Tibial artery (tissue), 4 donors: Measurements from ENCODE around the gene ARHGAP45.
A peak's percentile ranks its signal among the peaks of the same experiment; 100 is the strongest.

ENCODE experiments used
- DNase-seq, 2 donors: peaks; one replicate each; pipeline ENCODE4 v3.0.0-alpha.2; 2019
- H3K27ac ChIP-seq, 2 donors: fragments of 200-600 bp; sonication (generic) in 1 of 2; 1 replicate in 1 of 2; 2 replicates in 1 of 2; pipeline ENCODE4 v1.5.1; 2018 to 2019; ENCODE audit warnings: mild to moderate bottlenecking in 1 of 2
- H3K27me3 ChIP-seq, 2 donors: fragments of 200-600 bp; sonication (generic) in 1 of 2; one replicate each; pipeline versions ENCODE4 v1.5.1 to v1.6.0; 2016 to 2019
- H3K36me3 ChIP-seq, 3 donors: fragments of 200-600 bp; sonication (generic) in 2 of 3; one replicate each; pipeline ENCODE4 v1.5.1; 2016 to 2019; ENCODE audit warnings: mild to moderate bottlenecking in 2 of 3
- H3K4me1 ChIP-seq, 4 donors: fragments of 200-600 bp; sonication (generic) in 2 of 4; 1 replicate in 3 of 4; 2 replicates in 1 of 4; pipeline ENCODE4 v1.5.1; 2016 to 2019
- H3K4me3 ChIP-seq, 2 donors: fragments of 200-600 bp; sonication (generic) in 1 of 2; 1 replicate in 1 of 2; 2 replicates in 1 of 2; pipeline ENCODE4 v1.5.1; 2018 to 2019; ENCODE audit warnings: mild to moderate bottlenecking in 2 of 2
- H3K9me3 ChIP-seq, 3 donors: fragments of 200-600 bp; sonication (generic) in 1 of 3; one replicate each; pipeline ENCODE4 v1.5.1; 2016 to 2019
- CTCF ChIP-seq, 2 experiments: fragments of 200-600 bp in 1 of 2; fragments of 450-650 bp in 1 of 2; IDR thresholded peaks; one replicate each; pipeline ENCODE4 v1.5.1; 2017 to 2019; ENCODE audit warnings: antibody characterized with exemption in 2 of 2, mild to moderate bottlenecking in 1 of 2, moderate library complexity in 1 of 2
- intact Hi-C: fragments of 100-400 bp; cut with DNase I; formaldehyde crosslinking; loops from one replicate; pipeline ENCODE4 v1.15.0; 2023; ENCODE audit warnings: low total_unique reads

Gene ARHGAP45

DNA sequence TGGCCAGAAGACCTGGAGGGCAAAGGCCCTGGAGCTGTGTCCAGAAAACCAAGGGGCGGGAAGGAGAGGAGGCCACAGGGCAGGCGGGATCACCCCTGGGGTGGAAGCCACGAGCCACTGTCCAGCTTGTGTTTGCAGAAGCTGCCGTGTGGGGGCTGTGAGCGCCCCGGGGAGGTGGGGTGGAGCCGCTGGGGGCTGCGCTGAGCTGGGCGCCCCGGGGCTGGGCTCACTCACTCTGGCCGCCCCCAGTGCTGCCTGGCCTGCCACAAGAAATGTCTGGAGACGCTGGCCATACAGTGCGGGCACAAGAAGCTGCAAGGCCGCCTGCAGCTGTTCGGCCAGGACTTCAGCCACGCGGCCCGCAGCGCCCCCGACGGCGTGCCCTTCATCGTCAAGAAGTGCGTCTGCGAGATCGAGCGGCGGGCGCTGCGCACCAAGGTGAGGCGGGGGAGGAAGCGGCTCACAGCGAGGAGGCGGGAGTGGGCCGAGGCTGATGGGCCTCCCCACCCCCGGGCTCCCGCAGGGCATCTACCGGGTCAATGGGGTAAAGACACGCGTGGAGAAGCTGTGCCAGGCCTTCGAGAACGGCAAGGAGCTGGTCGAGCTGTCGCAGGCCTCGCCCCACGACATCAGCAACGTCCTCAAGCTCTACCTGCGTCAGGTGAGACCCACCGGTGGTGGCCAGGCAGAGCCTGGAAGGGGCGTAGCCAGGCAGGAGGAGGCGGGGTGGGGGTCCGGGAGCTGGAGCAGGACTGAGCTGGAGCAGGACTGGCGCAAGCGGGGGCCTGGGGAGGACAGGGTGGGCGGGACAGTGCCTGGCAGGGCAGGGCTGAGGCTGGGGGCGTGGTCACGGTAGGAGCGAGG lies 14.6 kb downstream of the ARHGAP45 start:
- intact Hi-C loops: no loop called here
- TF ChIP-seq CTCF (IDR thresholded peaks at IDR 0.05): no peak
- Histone ChIP-seq H3K4me1 (peaks cover 0 to 21% (median 5%) of the 10 kb centered on the region in 4 donors), H3K36me3 (peaks cover 0 to 3% (median 2%) of the 10 kb centered on the region in 3 donors), H3K27ac (no peak overlapping the region), H3K27me3 (peaks cover 0 to 19% of the 10 kb centered on the region in 2 donors), H3K9me3 (no peaks in the 10 kb centered on the region), H3K4me3 (no peak overlapping the region)
- DNase-seq: no peak

- H3K27ac ChIP-seq: no peak overlapping the region
- TF ChIP-seq CTCF (IDR thresholded peaks at IDR 0.05): no peak
Measured at GRCh38 chr19:1082165-1082927, 15.4 kb downstream of the ARHGAP45 start.

GRCh38 chr19:1082928-1083816 lies 16.2 kb downstream of the ARHGAP45 start:
- peaks cover 0 to 19% of the 10 kb centered on the region in 2 donors for H3K27me3 ChIP-seq
- peaks cover 7 to 18% (median 12%) of the 10 kb centered on the region in 3 donors for H3K36me3 ChIP-seq
- peaks cover 0 to 21% (median 5%) of the 10 kb centered on the region in 4 donors for H3K4me1 ChIP-seq
- H3K27ac ChIP-seq: no peak overlapping the region
- no peak for TF ChIP-seq CTCF (IDR thresholded peaks at IDR 0.05)
- no peak overlapping the region for H3K4me3 ChIP-seq
- H3K9me3 ChIP-seq: no peaks in the 10 kb centered on the region
- intact Hi-C loops: no loop called here
- DNase-seq: no peak

More at GRCh38 chr19:1082165-1082927, 15.4 kb downstream of the ARHGAP45 start:
- Histone ChIP-seq H3K27me3 (peaks cover 0 to 19% of the 10 kb centered on the region in 2 donors), H3K4me1 (peaks cover 0 to 21% (median 5%) of the 10 kb centered on the region in 4 donors), H3K36me3 (peaks cover 0 to 10% (median 4%) of the 10 kb centered on the region in 3 donors), H3K9me3 (no peaks in the 10 kb centered on the region), H3K4me3 (no peak overlapping the region)
- intact Hi-C loops: no loop called here
- no peak for DNase-seq

DNA sequence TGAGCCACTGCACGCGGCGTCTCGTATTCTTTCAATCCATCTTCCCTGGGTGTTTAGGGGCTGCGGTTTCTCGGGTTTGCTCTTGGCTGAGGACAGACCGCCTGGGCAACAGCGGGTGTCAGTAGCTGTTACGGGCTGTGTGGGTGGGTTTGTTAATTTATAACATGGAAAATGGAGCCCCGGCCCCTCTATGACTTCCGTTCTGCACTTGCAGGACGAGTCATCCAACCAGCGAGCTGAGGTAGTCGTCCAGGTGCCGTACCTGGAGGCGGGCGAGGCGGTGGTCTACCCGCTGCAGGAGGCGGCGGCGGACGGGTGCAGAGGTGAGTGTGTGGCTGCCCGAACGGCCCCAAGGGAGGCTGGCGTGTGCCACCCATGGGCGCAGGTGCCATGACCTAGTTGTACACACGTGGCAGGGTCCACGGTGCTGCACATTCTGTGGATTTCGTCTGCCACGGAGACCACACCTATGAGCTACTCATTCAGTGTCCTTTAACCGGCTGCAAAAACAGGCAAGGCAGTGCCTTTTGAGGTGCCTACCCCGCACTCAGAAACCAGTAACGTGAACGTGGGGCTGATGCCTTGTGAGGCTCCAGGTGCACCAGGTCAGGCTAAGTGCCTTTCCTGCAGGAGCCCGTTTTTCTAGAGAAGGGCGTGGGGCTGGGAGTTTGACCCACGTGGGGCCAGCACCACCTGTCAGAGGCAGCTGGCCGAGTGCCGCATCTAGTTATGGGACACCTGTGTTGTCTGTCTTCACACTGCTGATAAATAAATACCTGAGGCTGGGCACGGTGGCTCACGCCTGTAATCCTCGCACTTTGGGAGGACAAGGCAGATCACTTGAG lies 17.3 kb downstream of the ARHGAP45 start:
- Histone ChIP-seq H3K4me1 (peaks cover 0 to 24% (median 7%) of the 10 kb centered on the region in 4 donors), H3K4me3 (no peak overlapping the region), H3K9me3 (no peaks in the 10 kb centered on the region), H3K27me3 (peaks cover 0 to 19% of the 10 kb centered on the region in 2 donors), H3K36me3 (peaks cover 17 to 29% (median 23%) of the 10 kb centered on the region in 3 donors), H3K27ac (no peak overlapping the region)
- peak in 1 of 2 donors; percentile 17 for DNase-seq
- no peak for TF ChIP-seq CTCF (IDR thresholded peaks at IDR 0.05)
- intact Hi-C loops: no loop called here
